ENCODE results near the gene PDCD7.

DNA sequence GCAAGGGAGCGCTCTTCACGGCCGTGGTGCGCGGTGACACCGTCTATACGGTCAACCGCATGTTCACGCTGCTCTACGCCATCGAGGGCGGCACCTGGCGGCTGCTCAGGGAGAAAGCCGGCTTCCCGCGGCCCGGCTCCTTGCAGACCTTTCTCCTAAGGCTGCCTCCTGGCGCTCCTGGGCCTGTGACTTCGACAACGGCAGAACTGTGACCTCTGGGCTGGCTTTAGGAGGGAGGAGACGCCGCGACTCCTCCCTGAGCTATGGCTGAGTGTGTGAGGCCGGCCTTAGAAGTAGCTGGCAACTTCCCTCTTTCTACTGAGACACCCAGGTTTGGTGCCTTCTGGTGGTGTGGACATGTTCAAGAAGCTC lies 55.6 kb downstream of the PDCD7 start:
- TF ChIP-seq POLR2A (IDR thresholded peaks at IDR 0.05; ENCODE audit: low read depth, low read length) = no peak
- TF ChIP-seq POLR2AphosphoS5 (IDR thresholded peaks at IDR 0.05; ENCODE audit: low read depth, low read length) = no peak

Data from GM12892 (cell line).